Muscle layer of colon (tissue), 2 donors: Measurements from ENCODE around the gene SYT1.

ENCODE experiments used
- H3K27ac ChIP-seq: one replicate; pipeline ENCODE4 v1.7.0; 2013; ENCODE audit warnings: low read depth, mild to moderate bottlenecking, low read length, moderate library complexity
- H3K27me3 ChIP-seq, 2 donors: one replicate each; pipeline ENCODE4 v1.7.0; 2013; ENCODE audit warnings: low read length in 2 of 2, mild to moderate bottlenecking in 2 of 2; ENCODE audit not compliant: insufficient read depth in 2 of 2, control insufficient read depth in 1 of 2
- H3K36me3 ChIP-seq: one replicate; pipeline ENCODE4 v1.7.0; 2013; ENCODE audit warnings: mild to moderate bottlenecking, low read length; ENCODE audit not compliant: insufficient read depth
- H3K4me1 ChIP-seq: one replicate; pipeline ENCODE4 v1.7.0; 2013; ENCODE audit warnings: mild to moderate bottlenecking, low read length; ENCODE audit not compliant: insufficient read depth
- H3K4me3 ChIP-seq, 2 donors: one replicate each; pipeline ENCODE4 v1.7.0; 2013; ENCODE audit warnings: low read length in 2 of 2, low read depth in 1 of 2, mild to moderate bottlenecking in 1 of 2, moderate library complexity in 1 of 2
- H3K9ac ChIP-seq: one replicate; pipeline ENCODE4 v1.7.0; 2013; ENCODE audit warnings: low read length
- H3K9me3 ChIP-seq: one replicate; pipeline ENCODE4 v1.7.0; 2013; ENCODE audit warnings: mild to moderate bottlenecking, low read length
- donor health status: abdominal sarcoma.
- donor health status: Adenocarcinoma of cecum.

Gene SYT1

DNA sequence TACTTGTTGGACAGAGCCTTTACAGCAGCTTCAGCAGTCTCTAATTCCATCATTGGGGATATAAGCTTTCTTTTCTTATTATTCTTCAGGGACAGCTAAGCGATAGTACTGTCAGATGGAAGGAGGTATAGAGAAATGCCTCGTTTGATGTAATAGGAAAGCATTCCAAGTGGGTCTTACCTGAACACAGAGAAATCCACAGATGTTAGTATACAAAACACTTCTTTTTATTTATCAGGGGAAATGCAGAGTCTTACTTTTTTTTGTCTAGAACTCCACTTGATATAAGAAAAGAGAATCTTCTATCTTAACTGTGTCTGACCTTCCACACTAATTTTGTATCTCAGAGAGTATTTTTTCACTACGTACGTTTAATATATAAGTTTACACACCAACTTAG, 1.9 kb downstream of the SYT1 start:
- no peak overlapping the region for H3K4me3 ChIP-seq
- peaks cover 0 to 20% of the 10 kb centered on the region in 2 donors for H3K27me3 ChIP-seq
- H3K36me3 ChIP-seq = no peaks in the 10 kb centered on the region
- no peak overlapping the region for H3K27ac ChIP-seq
- H3K9ac ChIP-seq = no peak overlapping the region
- H3K4me1 ChIP-seq = no peaks in the 10 kb centered on the region
- H3K9me3 ChIP-seq = no peaks in the 10 kb centered on the region

DNA sequence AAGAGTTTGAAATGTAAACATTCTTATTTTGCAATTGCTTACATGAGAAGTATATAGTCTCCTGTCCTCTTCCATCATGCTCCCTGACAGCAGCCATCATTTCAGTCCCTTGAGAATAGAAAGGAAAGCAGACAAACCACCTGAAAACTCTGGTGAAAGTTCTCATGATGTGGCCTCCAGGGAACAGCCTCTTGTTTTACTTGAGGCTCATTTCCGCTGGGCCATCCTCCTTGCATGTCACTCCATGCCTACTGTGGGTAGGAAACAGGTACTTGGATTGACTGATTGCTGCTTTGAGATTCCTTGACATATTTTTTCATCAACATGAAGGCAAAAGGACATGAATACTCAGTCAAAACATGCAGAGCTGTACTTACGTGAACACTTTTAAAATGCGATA, 6.0 kb downstream of the SYT1 start:
- H3K27me3 ChIP-seq = no peaks in the 10 kb centered on the region
- H3K4me1 ChIP-seq = no peaks in the 10 kb centered on the region
- H3K9me3 ChIP-seq = no peaks in the 10 kb centered on the region
- no peak overlapping the region for H3K9ac ChIP-seq
- H3K4me3 ChIP-seq = no peak overlapping the region
- H3K36me3 ChIP-seq = no peaks in the 10 kb centered on the region
- no peak overlapping the region for H3K27ac ChIP-seq

GRCh38 chr12:78871566-78871965, 7.0 kb downstream of the SYT1 start:
- no peaks in the 10 kb centered on the region for H3K36me3 ChIP-seq
- no peaks in the 10 kb centered on the region for H3K27me3 ChIP-seq
- H3K27ac ChIP-seq = no peak overlapping the region
- H3K4me1 ChIP-seq = no peaks in the 10 kb centered on the region
- no peaks in the 10 kb centered on the region for H3K9me3 ChIP-seq
- no peak overlapping the region for H3K9ac ChIP-seq
- no peak overlapping the region for H3K4me3 ChIP-seq

- no peaks in the 10 kb centered on the region for H3K9me3 ChIP-seq
- H3K4me3 ChIP-seq = no peak overlapping the region
- no peaks in the 10 kb centered on the region for H3K27me3 ChIP-seq
- H3K9ac ChIP-seq = no peak overlapping the region
- H3K36me3 ChIP-seq = no peaks in the 10 kb centered on the region
- H3K27ac ChIP-seq = no peak overlapping the region
- no peaks in the 10 kb centered on the region for H3K4me1 ChIP-seq
Observed at GRCh38 chr12:78878459-78878858, 13.9 kb downstream of the SYT1 start.

- Histone ChIP-seq H3K4me1 (no peaks in the 10 kb centered on the region), H3K27me3 (no peaks in the 10 kb centered on the region), H3K4me3 (no peak overlapping the region), H3K9ac (no peak overlapping the region), H3K36me3 (no peaks in the 10 kb centered on the region), H3K9me3 (no peaks in the 10 kb centered on the region), H3K27ac (no peak overlapping the region)
Observed at GRCh38 chr12:78878866-78879265, 14.3 kb downstream of the SYT1 start.

GRCh38 chr12:78880078-78880477, 15.5 kb downstream of the SYT1 start:
- H3K4me1 ChIP-seq = no peaks in the 10 kb centered on the region
- H3K9me3 ChIP-seq = no peaks in the 10 kb centered on the region
- no peaks in the 10 kb centered on the region for H3K27me3 ChIP-seq
- no peaks in the 10 kb centered on the region for H3K36me3 ChIP-seq
- no peak overlapping the region for H3K9ac ChIP-seq
- H3K4me3 ChIP-seq = no peak overlapping the region
- no peak overlapping the region for H3K27ac ChIP-seq

- no peak overlapping the region for H3K27ac ChIP-seq
- H3K9ac ChIP-seq = no peak overlapping the region
- H3K27me3 ChIP-seq = no peaks in the 10 kb centered on the region
- no peaks in the 10 kb centered on the region for H3K36me3 ChIP-seq
- no peaks in the 10 kb centered on the region for H3K9me3 ChIP-seq
- H3K4me1 ChIP-seq = no peaks in the 10 kb centered on the region
- no peak overlapping the region for H3K4me3 ChIP-seq
Observed at GRCh38 chr12:78881685-78882084, 17.1 kb downstream of the SYT1 start.

GRCh38 chr12:78885466-78885865, 20.9 kb downstream of the SYT1 start:
- H3K9me3 ChIP-seq = no peaks in the 10 kb centered on the region
- no peaks in the 10 kb centered on the region for H3K36me3 ChIP-seq
- H3K4me3 ChIP-seq = no peak overlapping the region
- no peak overlapping the region for H3K27ac ChIP-seq
- no peaks in the 10 kb centered on the region for H3K27me3 ChIP-seq
- H3K4me1 ChIP-seq = no peaks in the 10 kb centered on the region
- H3K9ac ChIP-seq = no peak overlapping the region

DNA sequence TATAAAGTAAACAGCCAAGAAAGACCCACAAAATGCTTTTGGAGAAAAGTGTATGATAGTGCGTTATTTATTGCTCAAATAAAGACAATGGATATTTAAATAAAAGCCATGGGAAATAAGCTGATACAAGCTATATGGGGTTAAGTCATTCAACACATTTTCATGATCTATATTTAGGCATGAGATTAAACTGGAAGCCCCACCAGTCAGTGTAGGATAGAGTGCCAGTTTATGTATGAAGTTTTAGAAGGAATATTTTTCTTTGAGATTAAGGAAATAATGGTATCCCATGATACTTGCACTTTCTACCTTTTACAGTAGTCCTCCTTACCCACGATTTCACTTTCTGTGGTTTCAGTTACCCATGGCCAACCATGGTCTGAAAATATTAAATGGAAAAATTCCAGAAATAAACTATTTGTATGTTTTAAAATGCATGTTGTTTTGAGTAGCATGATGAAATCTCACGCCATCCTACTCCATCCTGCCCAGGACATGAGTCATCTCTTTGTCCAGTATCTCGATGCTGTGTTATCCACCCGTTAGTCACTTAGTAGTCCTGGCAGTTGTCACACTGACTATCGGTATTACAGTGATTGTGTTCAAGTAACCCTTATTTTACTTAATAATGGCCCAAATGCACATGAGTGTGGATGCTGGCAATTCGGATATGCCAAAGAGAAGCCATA, 22.3 kb downstream of the SYT1 start:
- no peaks in the 10 kb centered on the region for H3K36me3 ChIP-seq
- no peaks in the 10 kb centered on the region for H3K27me3 ChIP-seq
- no peak overlapping the region for H3K9ac ChIP-seq
- H3K9me3 ChIP-seq = no peaks in the 10 kb centered on the region
- H3K4me1 ChIP-seq = no peaks in the 10 kb centered on the region
- H3K4me3 ChIP-seq = no peak overlapping the region
- H3K27ac ChIP-seq = no peak overlapping the region

DNA sequence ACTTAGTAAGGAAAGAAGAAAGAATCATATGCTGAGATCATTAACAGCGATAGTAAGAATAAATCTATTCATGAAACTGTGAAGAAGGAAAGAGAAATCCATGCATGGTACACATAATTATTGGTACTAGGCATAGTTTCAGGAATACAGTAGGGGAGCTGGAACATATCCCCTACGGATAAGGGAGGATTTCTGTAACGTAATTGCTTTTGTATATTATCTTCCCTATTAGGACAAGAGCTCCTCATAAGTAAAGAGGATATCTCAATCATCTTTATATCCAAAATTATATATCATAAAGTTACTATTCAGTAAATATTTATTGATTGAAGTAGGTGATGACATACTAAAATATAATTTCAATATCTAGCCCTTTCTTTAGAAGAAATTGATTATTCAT, 22.9 kb downstream of the SYT1 start:
- H3K9me3 ChIP-seq = no peaks in the 10 kb centered on the region
- H3K36me3 ChIP-seq = no peaks in the 10 kb centered on the region
- no peak overlapping the region for H3K27ac ChIP-seq
- no peaks in the 10 kb centered on the region for H3K4me1 ChIP-seq
- no peaks in the 10 kb centered on the region for H3K27me3 ChIP-seq
- no peak overlapping the region for H3K4me3 ChIP-seq
- H3K9ac ChIP-seq = no peak overlapping the region

DNA sequence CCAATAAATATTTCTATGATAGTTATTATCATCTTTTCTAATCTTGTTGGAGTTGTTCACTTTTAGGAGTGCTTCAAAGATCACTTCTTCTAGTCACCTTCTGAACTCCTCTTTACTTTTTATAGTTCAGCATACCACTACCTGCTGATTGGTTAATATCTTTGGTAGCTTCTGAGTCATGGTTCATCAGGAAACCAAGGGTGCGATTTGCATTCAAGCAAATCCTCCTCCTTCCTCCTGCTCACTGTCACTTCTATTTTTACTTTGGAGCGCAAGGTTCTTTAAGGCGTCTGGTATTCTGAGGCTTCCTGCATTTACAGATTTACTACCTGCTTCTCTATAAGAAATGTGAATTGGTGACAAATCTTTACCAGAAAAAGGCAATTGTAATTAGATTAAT, 24.0 kb downstream of the SYT1 start:
- no peaks in the 10 kb centered on the region for H3K9me3 ChIP-seq
- no peaks in the 10 kb centered on the region for H3K27me3 ChIP-seq
- H3K36me3 ChIP-seq = no peaks in the 10 kb centered on the region
- H3K27ac ChIP-seq = no peak overlapping the region
- H3K9ac ChIP-seq = no peak overlapping the region
- no peak overlapping the region for H3K4me3 ChIP-seq
- H3K4me1 ChIP-seq = no peaks in the 10 kb centered on the region

- no peak overlapping the region for H3K4me3 ChIP-seq
Observed at GRCh38 chr12:78891646-78892353, 27.2 kb downstream of the SYT1 start.

More at GRCh38 chr12:78891646-78892353, 27.2 kb downstream of the SYT1 start:
- Histone ChIP-seq H3K9ac (no peak overlapping the region), H3K27ac (no peak overlapping the region), H3K36me3 (no peaks in the 10 kb centered on the region), H3K4me1 (no peaks in the 10 kb centered on the region), H3K9me3 (no peaks in the 10 kb centered on the region), H3K27me3 (no peaks in the 10 kb centered on the region)
